HG02943 (cell line): ENCODE measurements around the gene EPB41L4B.

Experiments used
- ATAC-seq: cut with Tn5 transposase; IDR thresholded peaks from one replicate; pipeline ENCODE4 v1.9.1; 2021; ENCODE audit warnings: mild to moderate bottlenecking, low read depth, moderate library complexity; ENCODE audit not compliant: unreplicated experiment

The EPB41L4B gene

GRCh38 chr9:109214414-109214813 is 106.4 kb downstream of the EPB41L4B start:
- ATAC-seq: no peak

- ATAC-seq: no peak
Measured at GRCh38 chr9:109213285-109214121, 107.4 kb downstream of the EPB41L4B start.

- ATAC-seq: no peak
Measured at GRCh38 chr9:109212768-109213167, 108.1 kb downstream of the EPB41L4B start.

- ATAC-seq: no peak
Measured at GRCh38 chr9:109206670-109207069, 114.2 kb downstream of the EPB41L4B start.

GRCh38 chr9:109205526-109205925 is 115.3 kb downstream of the EPB41L4B start:
- no peak for ATAC-seq

GRCh38 chr9:109203761-109204360 is 117.0 kb downstream of the EPB41L4B start:
- ATAC-seq: no peak

- no peak for ATAC-seq
Measured at GRCh38 chr9:109199676-109200075, 121.2 kb downstream of the EPB41L4B start.

GRCh38 chr9:109198736-109199382 is 122.0 kb downstream of the EPB41L4B start:
- no peak for ATAC-seq

- no peak for ATAC-seq
Measured at GRCh38 chr9:109193974-109194556, 126.8 kb downstream of the EPB41L4B start.

GRCh38 chr9:109192732-109193361 is 128.0 kb downstream of the EPB41L4B start:
- ATAC-seq: no peak

- ATAC-seq: no peak
Measured at GRCh38 chr9:109191746-109192145, 129.1 kb downstream of the EPB41L4B start.

GRCh38 chr9:109190151-109190550 is 130.7 kb downstream of the EPB41L4B start:
- no peak for ATAC-seq

- no peak for ATAC-seq
Measured at GRCh38 chr9:109186857-109187520, 133.9 kb downstream of the EPB41L4B start.

GRCh38 chr9:109182940-109183798 is 137.7 kb downstream of the EPB41L4B start:
- ATAC-seq: no peak

- ATAC-seq: no peak
Measured at GRCh38 chr9:109182550-109182939, 138.3 kb downstream of the EPB41L4B start.

- ATAC-seq: no peak
Measured at GRCh38 chr9:109181284-109181683, 139.6 kb downstream of the EPB41L4B start.

- no peak for ATAC-seq
Measured at GRCh38 chr9:109179801-109180523, 140.9 kb downstream of the EPB41L4B start.

- no peak for ATAC-seq
Measured at GRCh38 chr9:109176963-109177362, 143.9 kb downstream of the EPB41L4B start.

- no peak for ATAC-seq
Measured at GRCh38 chr9:109176386-109176785, 144.5 kb downstream of the EPB41L4B start.
